ENCODE measurements around the gene DNTT. TPM values are rescaled to one million over a fixed set of nuclear protein-coding genes. Genes with fewer than 3 reads are reported as not detected.

DNTT gene
- total RNA-seq, 1 experiment from 2014 or later, result not detected

DNA sequence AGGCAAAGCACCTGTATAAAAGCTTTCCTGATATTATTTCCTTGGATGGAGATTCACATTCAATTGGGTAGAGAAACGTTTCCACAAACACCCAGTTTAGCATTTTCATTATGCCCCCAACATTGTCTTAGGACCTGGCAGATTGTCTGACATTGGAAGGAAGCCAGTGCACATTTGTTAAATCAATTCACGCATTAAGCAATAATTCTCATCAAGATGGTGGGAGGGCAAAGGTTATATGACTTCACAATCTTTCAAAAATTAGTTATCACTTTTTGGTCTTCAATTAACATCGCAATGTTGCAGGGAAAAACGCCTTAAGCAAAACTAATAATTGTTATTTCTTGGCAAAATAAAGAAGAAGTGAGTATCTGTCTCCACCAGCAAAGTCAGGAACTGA, 38.2 kb downstream of the DNTT start:
- no peak for DNase-seq (ENCODE audit: low spot score)

DNA sequence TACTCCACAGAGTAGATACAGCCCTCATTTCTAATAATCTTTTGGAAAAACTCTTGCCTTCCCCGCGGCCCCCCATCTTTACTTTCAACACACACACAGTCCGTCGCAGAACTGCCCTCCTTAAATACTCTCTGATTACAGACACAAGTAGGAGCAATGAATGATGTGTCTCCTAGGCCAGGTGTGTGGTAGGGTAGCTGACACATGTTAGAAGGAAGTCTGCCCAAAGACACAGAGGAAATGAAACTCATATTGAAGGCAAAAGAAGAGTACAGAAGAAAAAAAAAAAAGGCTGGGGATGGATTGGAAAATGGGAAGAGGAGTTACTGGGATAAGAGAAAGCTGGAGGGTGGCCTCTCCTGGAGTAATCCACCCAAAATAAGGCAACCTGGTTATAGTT, 39.9 kb downstream of the DNTT start:
- no peak for DNase-seq (ENCODE audit: low spot score)

DNA sequence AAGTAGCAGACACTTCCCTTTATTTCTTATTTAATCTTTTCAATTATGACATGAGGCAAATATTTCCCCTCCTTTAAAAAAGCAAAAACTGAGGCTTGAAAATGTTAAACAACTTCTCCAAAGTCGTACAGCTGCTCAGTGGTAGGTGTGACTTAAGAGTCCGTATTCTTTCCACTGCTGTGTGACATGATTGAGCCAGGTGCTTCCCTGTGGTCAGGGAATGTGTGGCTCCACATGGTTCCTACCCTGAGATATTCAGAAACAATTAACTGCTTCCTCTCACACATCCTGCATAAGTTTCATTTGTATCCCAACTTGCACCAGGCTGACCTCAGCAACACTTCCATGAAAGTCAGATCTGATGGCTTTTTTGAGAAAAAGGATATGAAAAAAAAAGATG, 41.0 kb downstream of the DNTT start:
- DNase-seq (ENCODE audit: low spot score), result no peak

DNA sequence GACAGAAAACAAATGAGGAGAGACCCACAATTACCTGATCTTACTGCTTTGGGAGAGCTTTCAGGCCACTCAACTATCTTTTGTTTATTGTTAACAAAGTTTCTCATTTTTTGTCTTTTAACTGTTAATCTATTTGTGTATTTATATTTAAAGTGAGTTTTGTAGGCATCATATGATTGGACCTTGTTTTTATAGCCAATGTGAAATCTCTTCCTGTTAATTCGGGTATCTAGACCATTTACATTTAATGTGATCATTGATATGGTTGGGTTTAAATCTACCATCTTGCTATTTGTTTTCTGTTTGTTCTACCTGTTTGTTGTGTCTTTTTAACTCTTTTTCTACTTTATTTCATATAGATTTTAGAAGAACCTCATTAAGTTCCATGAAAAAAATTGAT, 42.1 kb downstream of the DNTT start:
- DNase-seq (ENCODE audit: low spot score), result no peak

DNA sequence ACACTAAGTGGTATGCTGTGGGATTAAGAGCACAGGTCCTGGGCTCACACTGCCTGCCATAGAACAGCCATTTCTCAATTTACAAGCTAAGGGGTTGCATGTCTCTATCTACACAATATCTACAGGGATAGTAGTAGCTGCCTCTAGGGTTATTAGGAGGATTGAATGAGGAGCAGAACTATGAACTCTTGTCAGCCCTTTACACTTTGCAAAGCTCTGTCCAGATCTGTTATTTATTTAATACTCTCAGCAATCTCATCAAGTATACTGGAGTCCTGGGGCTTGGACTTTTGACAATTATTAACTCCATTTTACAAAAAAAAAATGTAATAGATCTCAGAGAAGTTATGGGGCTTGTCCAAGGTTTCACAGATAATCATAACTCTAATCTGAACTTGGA, 47.8 kb downstream of the DNTT start:
- DNase-seq (ENCODE audit: low spot score), result no peak

DNA sequence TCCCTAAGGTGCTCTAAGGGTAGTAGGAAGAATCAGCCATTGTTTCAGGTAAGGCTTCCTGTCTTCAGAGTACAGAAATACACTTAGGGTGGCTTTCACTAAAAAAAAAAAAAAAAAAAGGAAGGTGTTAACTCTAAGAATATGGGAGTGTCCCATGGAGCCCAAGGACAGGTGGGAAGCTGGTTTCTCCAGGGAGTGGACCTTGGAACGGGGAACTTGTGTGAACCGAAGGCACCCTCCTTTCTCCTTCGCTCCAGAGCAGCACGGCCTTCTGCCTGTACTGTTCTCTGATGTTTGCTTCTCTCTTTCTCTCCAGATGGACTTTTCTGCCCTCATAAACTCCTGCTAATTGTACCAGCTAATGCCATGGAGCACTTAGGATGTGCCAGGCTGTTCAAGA, 48.3 kb downstream of the DNTT start:
- DNase-seq (ENCODE audit: low spot score), result no peak

DNA sequence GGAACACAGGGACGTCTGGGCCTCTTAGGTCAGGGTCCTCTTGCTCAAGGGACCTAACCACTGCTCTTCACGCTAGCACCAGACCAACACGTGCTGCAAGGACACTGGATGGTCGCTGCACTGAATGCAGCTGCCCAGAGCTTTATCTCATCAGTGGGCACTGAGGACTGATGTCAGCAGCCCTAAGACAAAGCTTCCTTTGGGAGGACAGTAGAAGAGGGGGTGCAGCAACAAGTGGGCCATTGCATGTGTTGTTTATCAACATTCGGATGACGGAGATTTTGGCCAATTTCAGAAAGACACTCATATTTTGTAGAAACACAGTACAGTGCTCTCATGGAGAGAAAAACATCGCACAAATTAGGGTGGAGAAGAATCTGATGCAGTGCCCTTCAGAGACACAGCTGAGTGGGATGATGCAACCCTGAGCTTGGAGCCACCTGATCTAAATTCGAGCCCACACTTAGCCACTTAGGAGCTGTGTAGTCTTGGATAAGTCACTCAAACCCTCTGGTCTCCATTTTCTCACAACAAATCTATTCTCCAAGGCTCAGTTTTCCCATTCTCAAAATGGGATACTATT, 52.9 kb downstream of the DNTT start:
- no peak for DNase-seq (ENCODE audit: low spot score)

DNA sequence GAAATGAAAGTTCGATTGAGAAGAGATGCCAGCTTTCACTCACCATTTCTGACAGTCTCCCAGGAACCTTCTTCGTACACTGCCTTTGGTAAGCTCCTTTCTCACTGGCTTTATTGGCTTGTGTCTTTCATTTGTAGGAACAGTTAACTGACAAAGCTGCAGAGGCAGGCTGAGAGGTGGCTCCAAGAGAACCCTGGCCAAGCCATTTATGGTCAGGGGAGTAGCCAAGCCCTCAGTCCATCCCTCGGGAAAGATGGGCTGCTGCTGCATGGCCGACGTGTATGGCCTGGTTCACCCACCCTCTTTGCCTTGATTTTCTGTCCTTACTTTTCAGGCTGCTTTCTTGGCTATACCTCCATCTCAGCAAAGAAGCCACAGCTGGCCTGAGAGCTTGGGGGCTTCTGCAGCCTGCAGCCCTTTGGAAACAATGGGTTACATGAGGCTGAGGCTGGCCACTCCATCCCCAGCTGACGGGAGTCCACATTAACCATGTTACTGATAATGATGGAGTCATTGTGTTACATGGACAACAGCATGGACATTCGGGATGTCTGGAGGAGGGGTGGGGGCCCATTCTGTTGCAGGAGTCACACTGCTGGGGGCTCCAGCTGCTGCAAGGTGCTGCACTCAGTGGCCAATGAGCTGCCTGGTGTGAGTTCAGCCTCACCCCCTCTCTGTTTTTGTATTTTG, 54.8 kb downstream of the DNTT start, which contains the start of gene OPALIN:
TSS of gene OPALIN (minus strand) at position 152 of the 690 bp plus-strand sequence. CDS start at position 46, 106 bp downstream.
- no peak for DNase-seq (ENCODE audit: low spot score)

DNA sequence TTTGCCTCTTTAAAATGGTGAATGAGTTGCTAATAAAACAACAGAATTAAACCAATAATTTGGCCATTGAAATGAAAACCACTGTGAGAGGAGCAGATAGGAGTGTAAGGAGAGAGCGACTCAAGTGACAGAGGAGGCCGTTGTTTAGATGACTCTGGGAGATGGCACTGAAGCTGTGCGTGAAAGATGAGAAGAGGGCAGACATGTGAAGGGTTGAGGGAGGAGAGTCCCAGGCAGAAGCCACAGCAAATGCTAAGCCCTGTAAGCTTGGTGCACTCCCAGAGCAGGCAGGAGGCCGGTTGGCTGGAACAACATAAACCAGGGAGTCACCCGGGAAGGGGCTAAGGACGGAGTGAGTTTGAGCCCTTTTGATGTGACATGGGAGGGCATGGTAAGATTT, 55.4 kb downstream of the DNTT start:
- no peak for DNase-seq (ENCODE audit: low spot score)

DNA sequence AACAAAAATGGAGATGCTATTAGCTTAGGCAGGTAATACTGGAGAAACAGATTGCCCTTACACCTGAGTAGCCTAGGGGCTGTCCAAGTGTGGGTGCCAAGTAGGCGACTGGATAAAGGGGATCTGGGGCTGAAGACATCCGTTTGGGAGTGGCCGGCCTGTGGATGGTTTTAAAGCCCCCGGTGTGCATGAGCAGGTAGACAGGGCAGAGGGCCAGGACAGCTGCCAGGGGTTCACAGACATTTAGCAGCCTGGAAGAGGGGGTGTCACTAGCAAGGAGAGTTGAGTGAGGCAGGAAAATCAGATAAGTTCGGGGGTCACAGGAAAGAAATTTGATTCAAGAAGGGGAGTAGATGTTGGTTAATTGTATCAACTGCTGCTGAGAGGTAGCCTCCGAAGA, 56.1 kb downstream of the DNTT start:
- no peak for DNase-seq (ENCODE audit: low spot score)

DNA sequence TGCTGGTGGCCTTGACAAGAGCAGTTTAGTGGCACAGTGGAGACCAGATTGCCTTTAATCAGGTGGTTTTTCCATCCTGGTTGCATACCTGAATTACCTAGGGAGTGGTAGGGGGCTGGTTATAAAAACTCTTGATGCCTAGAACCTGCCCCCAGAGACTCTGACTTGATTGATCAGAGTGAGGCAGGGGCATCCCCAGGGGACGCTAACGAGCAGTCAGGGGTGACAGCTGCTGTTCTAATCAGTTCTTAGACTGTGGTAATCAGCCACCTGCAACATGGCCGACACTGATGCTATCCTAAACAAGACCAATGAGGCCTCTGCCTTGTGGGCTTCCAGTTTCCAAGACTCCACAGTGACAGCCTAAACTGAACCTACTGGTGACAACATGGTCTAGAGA, 56.5 kb downstream of the DNTT start:
- no peak for DNase-seq (ENCODE audit: low spot score)

DNA sequence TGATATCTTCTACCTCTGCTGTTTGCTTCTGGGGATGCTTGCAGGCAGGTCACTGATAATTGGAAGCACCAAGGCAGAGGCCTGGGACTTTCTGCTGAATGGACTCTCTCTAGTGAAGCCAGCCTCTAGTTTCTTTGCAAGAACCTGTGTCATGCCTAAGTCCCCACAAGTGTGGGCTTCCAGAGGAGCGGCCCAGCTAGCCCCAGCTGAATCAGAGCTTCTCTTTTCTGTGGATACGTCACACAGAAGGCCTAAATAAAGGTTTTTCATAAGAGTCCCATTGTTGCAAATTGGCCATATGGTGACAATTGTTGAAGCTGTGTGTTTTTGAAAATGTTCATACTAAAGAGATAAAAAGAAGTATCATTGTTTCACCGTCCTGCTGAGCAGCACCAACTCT, 61.3 kb downstream of the DNTT start:
- DNase-seq (ENCODE audit: low spot score), result no peak

DNA sequence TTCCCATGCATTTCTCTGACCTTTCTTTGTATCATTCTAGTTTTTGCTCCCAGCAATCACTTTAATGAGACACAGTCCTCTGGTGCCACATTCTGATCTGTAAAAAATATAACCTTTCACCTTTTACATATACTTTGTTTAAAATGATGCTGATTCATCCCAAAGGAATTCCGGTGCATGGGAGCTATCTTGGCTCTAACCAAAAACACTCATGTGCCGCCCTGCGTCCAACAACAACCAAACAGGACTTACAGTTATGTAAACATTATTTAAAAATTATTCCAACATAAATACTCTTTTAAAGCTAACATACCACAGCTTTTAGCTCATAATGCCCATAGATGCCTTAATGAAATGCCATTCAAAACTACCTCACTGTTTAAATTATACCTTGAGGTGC, 62.3 kb downstream of the DNTT start:
- DNase-seq (ENCODE audit: low spot score), result peak; percentile 23

DNA sequence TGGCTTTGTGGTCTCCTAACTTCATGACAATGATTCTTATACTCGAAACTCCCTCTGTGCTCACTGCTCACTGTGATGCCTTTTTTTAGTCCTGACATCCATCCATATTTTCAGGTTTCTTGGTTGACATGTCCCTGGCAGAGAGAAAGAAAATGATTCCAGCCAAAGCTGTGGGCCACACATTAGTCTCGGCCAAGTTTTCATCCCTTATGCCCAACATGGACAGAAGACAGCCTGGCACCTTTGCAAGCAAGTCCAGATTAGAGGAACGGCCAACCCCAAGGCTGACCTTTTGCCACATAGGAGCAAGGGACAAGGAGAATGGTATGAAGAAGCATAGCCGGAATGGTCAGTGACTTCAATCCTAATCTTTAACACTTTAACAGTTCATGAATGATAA, 63.2 kb downstream of the DNTT start:
- DNase-seq (ENCODE audit: low spot score), result no peak

DNA sequence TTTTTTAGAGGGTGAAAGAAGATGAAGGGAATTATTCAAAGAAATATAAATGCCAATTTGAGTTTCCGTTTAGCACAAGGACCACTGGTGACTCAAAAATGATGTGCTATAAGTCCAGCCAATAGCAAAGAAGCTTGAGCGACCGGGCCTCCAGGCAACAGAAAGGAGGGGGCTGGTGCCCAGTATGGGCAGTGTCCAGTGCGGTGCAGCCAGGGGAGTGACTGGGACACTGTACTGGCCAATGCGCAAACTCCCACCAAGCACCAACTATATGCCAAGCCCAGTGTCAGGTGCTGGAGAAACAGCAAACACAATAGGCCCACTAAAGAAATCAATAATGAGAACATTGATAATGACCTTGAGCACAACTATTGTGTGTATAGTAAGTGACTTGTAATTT, 64.7 kb downstream of the DNTT start:
- no peak for DNase-seq (ENCODE audit: low spot score)

DNA sequence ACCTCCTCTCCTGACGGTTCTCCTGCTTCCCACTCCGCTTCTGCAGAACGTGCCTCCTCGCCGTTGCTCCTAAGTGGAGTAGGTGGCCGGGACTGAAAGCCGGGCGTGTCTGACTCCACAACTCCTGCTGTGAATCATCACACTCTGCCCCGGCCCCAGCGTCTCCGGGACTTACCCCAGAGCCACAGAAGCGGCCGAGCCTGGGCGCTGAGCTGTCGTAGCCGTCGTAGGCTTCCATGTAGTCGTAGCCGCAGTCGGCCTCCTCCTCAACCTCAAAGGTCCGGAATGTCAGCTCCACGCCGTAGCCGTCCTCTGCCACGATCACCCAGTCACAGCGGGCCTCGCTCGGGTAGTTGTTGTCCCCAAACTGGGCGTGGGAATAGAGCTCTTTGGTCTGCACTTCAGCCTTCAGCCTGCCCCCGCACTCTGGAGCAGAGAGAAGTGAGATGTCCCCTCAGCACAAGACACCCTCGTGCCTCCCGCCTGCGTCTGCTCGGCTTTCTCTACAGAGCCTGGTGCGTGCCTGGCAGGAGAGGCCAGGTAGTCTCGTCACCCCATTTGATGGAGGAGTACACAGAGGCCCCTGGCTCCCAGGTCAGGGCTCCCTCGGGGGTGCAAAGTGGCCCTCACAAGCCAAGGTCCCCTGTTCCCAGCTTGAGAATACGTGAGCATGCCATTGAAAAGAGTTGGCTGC, 65.8 kb downstream of the DNTT start:
- peak; percentile 23 for DNase-seq (ENCODE audit: low spot score)

DNA sequence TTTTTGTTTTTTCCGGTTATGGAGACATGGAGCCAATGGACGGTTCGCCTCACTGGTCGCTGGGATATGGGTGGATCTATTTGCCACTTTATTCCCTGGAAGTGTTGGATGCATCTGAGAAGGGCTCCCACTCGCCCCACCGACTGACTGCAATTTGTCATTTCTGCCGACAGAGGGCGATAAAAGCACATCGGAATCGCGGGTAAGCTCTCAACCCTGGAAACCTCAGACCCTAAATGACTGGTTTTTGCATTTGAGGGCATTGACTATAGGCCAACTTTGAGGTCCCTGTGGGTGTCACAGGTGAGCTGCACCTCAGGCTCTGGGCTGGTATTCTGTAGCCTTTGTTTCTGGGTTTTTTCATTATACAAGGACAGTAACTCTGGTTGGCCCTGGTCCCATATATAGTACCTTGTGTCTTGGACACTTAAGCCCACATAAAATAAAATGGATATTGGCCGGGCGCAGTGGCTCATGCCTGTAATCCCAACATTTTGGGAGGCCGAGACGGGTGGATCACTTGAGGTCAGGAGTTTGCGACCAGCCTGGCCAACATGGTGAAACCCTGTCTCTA, 66.4 kb downstream of the DNTT start:
- peak; percentile 54 for DNase-seq (ENCODE audit: low spot score)

DNA sequence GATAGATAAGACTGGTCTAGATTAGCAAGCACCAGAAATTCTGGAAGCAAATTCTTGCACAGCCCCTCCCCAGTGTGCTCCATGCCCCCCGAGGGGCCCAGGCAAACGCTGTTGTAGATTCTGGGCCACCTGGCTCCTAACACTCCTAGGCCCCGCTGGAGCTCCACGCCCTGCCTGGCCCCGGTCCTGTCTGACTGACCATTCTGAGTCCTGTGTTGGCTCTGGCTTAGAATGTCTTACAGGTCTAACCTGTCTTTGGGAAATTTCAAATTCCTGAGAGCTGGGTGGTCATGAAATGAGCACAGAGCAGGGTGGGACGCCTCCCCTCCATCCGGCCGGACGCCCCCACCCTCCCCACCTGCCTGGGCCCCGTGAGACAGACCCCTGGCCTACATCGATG, 67.1 kb downstream of the DNTT start:
- no peak for DNase-seq (ENCODE audit: low spot score)

DNA sequence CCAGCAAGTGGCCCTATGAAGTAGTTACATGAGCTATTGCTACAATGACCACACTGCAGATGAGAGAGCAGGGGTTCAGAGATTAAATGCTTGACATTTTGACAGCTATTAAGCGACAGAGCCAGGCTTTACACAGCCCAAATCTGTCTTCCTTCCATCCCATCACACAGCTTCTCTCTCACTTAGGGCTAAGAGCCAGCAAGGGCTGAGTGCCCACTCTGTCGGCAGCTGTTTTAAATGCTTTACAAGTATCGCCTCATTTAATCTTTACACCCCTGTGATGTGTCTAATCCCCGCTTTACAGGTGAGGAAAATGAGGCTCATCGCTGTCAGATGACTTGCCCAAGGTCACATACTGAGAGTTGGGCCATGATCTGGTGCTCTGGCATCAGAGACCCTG, 69.8 kb downstream of the DNTT start:
- no peak for DNase-seq (ENCODE audit: low spot score)

DNA sequence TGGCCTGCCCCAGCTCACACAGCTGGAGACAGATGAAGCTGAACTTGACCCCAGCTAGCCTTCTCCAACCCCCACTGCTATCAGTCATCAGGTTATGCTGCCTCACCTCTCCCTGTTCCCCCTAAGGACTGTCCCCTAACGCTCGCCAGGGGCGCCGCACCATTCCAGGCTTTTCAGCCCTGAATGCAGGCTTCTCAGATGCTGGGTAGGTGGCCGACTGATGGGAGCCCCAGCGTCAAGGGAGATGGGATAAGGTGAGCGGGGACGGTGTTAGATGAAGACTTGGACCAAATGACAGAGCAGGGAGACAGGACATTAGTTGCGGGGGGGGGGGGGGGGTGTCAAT, 70.4 kb downstream of the DNTT start:
- DNase-seq (ENCODE audit: low spot score), result no peak

DNA sequence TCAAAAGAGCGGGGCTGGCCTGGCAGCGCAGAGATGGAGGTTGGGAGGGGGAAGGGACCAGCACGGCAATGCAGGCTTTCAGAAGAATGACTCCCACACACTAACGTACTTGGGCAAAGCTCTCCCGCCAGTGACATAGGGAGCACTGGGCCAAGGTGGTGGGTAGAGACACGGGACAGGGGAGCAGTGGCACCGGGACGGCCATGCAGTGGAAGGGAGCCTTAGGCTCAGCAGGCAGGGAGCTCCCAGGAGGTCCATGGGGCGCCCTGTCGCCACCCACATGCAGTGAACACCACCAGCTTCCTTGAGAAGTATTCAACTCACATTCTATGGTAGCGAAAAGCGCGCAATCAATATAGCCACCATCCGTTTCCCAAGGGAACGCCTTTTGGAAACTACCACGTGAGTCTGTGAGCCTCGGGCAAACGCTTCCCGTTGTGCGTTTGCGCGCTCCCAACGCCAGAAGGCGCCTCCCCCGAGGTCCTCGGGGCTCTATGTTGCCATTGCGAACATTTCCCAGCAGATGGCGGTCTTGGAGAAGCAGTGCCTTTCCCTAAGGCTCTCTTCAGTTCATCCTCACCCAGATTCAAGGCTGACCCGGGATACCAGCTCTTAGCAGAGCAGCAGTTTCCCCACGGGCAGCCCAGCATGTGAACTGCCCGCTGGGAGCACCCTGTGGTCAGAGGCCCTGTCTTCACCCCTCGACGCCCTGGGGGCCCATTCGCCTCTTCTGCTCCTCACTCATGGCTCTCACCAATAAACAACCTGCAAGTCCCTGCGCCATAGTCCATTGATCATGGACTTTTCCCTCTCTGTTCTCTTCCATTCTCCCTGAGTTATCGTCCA, 71.0 kb downstream of the DNTT start:
- DNase-seq (ENCODE audit: low spot score), result peak; percentile 85

DNA sequence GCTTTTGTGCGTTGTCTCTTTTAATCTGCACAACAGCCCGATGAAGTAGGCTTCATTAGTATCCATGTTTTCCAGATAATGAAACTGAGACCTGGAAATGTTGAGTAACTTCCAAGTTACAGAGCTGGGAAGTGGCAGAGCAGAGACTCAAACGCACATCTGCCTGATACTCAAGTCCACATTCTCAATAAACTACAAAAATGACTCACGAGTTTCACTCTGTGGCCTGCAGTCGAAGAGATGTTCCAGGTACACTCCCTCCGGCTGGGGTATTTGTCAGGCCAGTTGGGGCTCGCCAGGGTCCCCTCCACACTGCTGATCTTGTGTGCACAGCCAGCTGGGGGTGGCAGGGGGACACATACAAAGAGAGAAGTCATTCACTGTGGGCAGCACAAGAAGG, 72.2 kb downstream of the DNTT start:
- no peak for DNase-seq (ENCODE audit: low spot score)
